ENCODE results near the gene ZNF71.
"Not testable (repeated sequence)": the region's sequence is repeated elsewhere in the genome, so short reads cannot be mapped to it uniquely, and the experiment has no call there.

ZNF71 gene

GRCh38 chr19:56619121-56619520, 24.0 kb downstream of the ZNF71 start:
- in situ Hi-C loops (cut with MboI; ENCODE audit: low sequenced_read_pairs), result no loop called here

DNA sequence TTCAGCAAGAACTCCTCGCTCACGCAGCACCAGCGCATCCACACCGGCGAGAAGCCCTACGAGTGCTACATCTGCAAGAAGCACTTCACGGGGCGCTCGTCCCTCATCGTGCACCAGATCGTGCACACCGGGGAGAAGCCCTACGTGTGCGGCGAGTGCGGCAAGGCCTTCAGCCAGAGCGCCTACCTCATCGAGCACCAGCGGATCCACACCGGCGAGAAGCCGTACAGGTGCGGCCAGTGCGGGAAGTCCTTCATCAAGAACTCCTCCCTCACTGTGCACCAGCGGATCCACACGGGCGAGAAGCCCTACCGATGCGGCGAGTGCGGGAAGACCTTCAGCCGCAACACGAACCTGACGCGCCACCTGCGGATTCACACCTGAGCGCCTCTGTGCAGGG, 27.3 kb downstream of the ZNF71 start:
- in situ Hi-C loops (cut with MboI; ENCODE audit: low sequenced_read_pairs), result no loop called here

- in situ Hi-C loops (cut with MboI; ENCODE audit: low sequenced_read_pairs), result no loop called here
Measured at GRCh38 chr19:56623006-56623405, 27.9 kb downstream of the ZNF71 start.

DNA sequence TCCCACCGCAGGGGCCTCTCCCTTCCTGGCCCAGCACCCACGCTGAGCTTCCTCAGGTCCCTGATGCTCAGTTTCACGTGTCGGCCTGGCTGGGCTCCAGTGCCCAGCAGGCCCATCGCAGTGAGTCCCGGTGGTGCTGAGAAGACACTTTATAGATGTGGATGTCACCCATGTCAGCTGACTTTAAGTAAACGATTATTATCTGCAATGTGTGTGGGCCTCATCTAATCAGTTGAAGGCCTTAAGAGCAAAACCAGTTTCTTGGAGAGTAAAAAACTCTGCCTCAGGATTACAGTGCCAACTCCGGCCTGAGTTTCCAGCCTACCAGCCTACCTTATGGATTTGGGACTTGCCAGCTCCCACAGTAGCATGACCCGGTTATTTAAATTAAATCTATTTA, 30.6 kb downstream of the ZNF71 start:
- in situ Hi-C loops (cut with MboI; ENCODE audit: low sequenced_read_pairs), result no loop called here

DNA sequence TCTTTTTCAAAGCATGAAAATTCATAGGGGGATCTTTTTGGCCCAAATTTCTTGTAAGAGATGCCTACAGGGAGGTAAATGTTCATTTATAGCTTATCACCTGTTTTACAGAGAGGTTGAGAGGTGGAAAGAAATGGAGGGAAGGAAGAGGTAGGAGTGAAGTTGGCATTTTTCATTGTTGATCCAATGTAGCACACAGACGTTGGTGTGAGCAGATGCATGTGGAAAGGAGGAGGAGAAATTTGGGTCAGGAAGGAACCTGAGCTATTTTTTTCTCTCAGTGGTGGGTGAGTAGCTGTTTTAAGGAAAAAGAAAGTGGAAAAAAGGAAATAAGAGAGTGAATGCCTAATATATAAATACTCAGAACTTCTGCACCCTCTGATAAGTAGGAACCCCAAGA, 37.9 kb downstream of the ZNF71 start:
- in situ Hi-C loops (cut with MboI; ENCODE audit: low sequenced_read_pairs), result no loop called here

DNA sequence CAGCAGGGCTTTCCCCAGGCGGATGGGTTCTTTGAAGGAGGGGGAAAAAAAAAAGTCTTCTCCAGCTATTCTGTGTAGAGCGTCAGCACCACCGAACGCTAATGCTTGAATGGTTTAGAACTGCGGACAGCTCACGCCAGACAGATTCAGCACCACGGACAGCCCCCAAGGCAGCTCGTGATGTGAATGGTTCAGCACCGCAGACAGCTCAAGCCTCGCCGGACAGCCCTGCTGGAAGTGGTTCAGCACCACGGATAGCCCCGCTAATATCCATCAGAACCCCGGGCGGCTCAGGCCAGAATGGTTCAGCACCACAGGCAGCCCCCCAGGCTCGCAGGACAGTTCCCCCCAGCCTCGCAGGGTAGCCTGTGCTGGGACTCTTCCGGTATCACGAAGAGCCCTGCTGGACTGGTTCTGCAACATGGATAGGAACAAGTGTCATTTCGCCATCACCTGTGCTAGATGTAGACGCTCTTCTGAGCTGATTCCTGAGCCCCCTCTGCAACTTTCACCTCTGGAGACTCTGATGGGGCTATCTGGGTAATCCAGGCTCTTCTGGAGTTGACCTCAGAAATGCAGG, 43.0 kb downstream of the ZNF71 start:
- in situ Hi-C loops (cut with MboI; ENCODE audit: low sequenced_read_pairs), result no loop called here

DNA sequence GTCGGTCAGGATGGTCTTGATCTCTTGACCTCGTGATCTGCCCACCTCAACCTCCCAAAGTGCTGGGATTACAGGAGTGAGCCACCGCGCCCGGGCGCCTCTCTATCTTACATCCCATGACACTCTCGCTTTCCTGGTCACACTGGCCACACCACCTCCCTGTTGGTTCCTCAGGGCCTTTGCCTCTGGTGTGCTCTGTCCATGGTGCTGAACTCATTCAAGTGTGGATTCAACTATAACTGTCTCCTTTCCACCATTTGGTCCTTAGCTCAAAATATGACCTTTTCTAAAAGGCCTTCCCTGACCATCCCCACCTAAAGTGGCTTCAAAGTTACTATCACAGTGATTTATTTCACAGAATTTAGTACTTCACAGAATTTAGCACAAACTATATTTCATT, 44.1 kb downstream of the ZNF71 start:
- in situ Hi-C loops (cut with MboI; ENCODE audit: low sequenced_read_pairs), result no loop called here

- in situ Hi-C loops (cut with MboI; ENCODE audit: low sequenced_read_pairs), result no loop called here
Measured at GRCh38 chr19:56642711-56643459, 47.8 kb downstream of the ZNF71 start, which contains the start of gene SMIM17. Gene SMIM17, plus strand, starts transcription at chr19:56643159. Its CDS starts 2,509 bp downstream, at chr19:56645668.

GRCh38 chr19:56643460-56643955, 48.4 kb downstream of the ZNF71 start:
- in situ Hi-C loops (cut with MboI; ENCODE audit: low sequenced_read_pairs), result no loop called here

GRCh38 chr19:56654151-56654550, 59.0 kb downstream of the ZNF71 start:
- in situ Hi-C loops (cut with MboI; ENCODE audit: low sequenced_read_pairs), result no loop called here

GRCh38 chr19:56660381-56661107, 65.4 kb downstream of the ZNF71 start:
- in situ Hi-C loops (cut with MboI; ENCODE audit: low sequenced_read_pairs), result no loop called here

- in situ Hi-C loops (cut with MboI; ENCODE audit: low sequenced_read_pairs), result no loop called here
Measured at GRCh38 chr19:56661248-56661647, 66.1 kb downstream of the ZNF71 start.

DNA sequence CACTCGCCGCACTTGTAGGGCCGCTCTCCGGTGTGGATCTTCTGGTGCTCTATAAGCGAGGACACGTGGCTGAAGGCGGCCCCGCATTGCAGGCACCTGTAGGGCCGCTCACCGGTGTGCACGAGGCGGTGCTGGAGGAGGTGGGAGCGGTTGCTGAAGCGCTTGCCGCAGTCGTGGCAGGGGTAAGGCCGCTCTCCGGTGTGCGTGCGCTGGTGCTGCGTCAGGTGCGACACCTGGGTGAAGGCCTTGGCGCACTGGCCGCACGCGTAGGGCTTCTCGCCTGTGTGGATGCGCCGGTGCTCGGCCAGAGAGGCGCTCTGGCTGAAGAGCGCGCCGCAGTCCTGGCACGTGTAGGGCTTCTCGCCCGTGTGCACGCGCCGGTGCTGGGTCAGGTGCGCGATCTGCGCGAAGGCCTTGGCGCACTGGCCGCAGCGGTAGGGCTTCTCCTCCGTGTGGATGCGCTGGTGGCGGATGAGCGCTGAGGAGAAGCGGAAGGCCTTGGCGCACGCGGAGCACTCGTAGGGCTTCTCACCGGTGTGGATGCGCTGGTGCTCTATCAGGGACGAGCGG, 68.9 kb downstream of the ZNF71 start:
- in situ Hi-C loops (cut with MboI; ENCODE audit: low sequenced_read_pairs), result no loop called here

DNA sequence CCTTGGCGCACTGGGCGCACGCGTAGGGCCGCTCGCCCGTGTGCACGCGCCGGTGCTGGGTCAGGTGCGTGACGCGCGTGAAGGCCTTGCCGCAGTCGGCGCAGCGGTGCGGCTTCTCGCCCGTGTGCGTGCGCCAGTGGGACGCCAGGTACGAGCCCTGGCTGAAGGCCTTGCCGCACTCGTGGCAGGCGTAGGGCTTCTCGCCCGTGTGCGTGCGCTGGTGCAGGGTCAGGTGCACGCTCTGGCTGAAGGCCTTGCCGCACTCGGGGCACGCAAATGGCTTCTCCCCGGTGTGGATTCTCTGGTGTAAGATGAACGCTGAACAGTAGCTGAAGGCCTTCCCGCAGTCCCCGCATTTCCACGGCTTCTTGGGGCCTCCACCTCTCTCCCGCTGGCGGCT, 69.4 kb downstream of the ZNF71 start:
- in situ Hi-C loops (cut with MboI; ENCODE audit: low sequenced_read_pairs), result no loop called here

DNA sequence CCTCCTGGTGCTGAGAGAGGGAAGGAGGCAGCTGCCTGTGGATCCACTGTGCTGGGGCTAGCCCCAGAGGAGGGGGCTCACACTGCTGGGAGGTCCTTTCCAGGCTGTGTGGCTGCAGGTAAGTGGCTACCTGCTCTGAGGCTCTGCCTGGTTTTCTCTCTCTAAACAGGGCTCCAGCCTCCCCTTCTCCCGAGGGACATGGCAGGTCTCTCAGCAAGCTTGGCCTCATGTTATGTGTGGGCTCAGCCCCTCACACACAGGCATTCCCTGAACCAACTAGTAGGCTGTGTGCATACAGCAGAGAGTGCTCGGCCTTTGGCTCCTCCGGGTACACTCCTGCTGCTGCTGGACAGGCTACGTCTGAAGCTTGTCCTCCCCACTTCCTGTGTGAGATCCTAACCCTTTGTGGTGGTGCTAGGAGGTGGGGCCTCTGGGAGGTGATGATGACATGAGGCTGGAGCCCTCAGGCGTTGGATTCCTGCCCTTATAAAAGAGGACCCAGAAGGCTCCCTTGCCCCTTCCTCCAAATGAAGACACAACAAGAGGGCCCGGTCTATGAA, 72.3 kb downstream of the ZNF71 start:
- in situ Hi-C loops (cut with MboI; ENCODE audit: low sequenced_read_pairs), result no loop called here

GRCh38 chr19:56668676-56669075, 73.6 kb downstream of the ZNF71 start:
- in situ Hi-C loops (cut with MboI; ENCODE audit: low sequenced_read_pairs), result no loop called here

DNA sequence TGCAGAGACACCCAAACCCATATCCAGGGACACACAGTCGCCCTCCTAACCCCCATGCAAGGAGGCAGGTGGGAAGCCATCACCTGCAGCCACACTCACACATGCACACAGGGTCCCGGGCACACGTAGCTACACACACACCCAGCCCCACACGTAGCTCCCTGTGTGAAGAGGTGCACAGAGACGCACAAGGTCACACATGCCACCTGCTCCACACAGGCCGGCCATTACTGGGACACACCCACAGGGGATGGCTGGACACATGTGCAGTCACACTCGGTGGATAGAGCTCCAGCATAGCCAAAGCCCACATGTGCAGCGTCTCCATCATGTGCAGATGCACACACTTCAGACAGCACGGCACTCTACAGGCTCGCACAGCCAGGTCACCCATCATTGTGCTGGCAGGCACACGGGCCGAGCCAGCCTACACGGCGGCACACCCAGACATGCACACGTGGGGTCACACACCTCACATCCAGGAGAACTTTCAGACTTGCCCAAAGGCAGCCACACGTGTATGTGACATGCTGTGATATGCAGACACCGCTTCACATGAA, 75.4 kb downstream of the ZNF71 start:
- in situ Hi-C loops (cut with MboI; ENCODE audit: low sequenced_read_pairs), result no loop called here

DNA sequence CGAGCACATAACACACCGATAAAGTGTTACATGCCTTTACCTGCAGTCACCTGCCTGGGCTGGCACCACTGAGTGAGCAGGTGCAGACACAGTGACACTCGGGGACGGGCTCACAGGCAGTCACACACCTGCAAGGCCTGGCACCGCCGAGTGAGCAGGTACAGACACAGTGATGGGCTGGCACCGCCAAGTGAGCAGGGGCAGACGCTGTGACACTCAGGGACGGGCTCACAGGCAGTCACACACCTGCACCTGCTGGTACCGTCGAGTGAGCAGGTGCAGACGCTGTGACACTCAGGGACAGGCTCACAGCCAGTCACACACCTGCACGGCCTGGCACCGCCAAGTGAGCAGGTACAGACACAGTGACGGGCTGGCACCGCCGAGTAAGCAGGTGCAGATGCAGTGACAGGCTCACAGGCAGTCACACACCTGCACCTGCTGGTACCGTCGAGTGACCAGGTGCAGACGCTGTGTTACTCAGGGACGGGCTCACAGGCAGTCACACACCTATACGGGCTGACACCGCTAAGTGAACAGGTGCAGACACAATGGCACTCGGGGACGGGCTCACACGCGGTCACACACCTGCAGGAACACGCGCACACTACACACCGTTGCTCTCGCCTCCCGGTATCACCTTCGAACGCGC, 76.0 kb downstream of the ZNF71 start:
- in situ Hi-C loops (cut with MboI; ENCODE audit: low sequenced_read_pairs), result no loop called here

DNA sequence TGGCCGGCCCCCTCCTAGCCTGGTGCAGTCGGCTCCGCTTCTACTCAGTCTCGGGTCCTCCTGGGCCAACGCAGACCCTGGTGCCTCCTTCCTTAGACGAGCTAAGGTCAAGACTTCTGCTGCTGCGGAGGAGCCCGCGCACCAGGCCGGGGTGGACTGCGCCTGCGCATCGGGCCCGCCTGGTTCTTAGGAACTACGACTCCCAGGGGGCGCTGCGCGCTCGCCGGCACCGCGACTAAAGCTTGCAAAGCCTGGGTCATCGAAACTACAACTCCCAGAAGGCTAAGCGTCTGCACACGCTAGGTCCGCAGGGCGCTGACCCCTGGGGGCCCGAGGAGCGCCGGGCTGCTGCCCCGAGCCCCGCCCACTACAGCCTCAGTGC, 76.5 kb downstream of the ZNF71 start, which contains the start of gene ZNF835:
TSS of gene ZNF835 (minus strand) at position 145 of the 382 bp plus-strand sequence. CDS start 6,559 bp downstream, outside the sequence.
- in situ Hi-C loops (cut with MboI; ENCODE audit: low sequenced_read_pairs), result no loop called here

DNA sequence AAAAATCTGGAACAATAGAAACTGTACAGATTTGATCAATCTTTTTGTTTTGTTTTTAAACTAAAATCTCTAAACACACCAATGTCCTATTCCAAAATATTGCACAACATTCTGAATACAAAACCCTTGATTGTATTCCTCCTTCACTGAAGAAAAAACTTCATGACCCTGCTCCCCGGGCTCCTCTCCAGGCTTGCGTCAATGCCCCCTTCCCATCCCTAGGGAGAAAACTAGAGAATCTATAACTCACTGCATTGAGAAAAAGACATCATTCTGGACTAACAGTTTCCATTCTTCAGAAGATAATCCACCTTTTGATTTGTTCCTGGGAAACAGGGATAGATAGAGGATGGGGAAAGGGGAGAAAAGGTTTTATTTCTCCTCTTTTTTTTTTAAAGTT, 77.5 kb downstream of the ZNF71 start:
- in situ Hi-C loops (cut with MboI; ENCODE audit: low sequenced_read_pairs), result not testable (repeated sequence)

Measured in HL-60/S4 treated with retinoic acid at 250 ng/mL for 4 days and 3 days (cell line).